SK-N-SH treated with all-trans-retinoic acid at 6 μM for 48 hours (cell line): ENCODE results near the gene ZNF618.

Experiments
- ARNTL ChIP-seq: fragments of 450-650 bp; formaldehyde crosslinking; IDR thresholded peaks from 2 replicates; pipeline ENCODE4 v1.5.0; 2020; ENCODE audit warnings: low read depth, mild to moderate bottlenecking, moderate library complexity, borderline replicate concordance
- OSR1 ChIP-seq: fragments of 250-450 bp; sonication (Bioruptor Pico); IDR thresholded peaks from 2 replicates; pipeline ENCODE4 v1.8.0; 2022; ENCODE audit warnings: moderate library complexity, mild to moderate bottlenecking, inconsistent platforms
- PATZ1 ChIP-seq: fragments of 250-450 bp; sonication (Bioruptor Pico); IDR thresholded peaks from 2 replicates; pipeline ENCODE4 v1.8.0; 2020; ENCODE audit warnings: mild to moderate bottlenecking, moderate library complexity, borderline replicate concordance
- RARB ChIP-seq: fragments of 250-450 bp; sonication (Bioruptor Pico); IDR thresholded peaks from 2 replicates; pipeline ENCODE4 v1.8.0; 2021; ENCODE audit warnings: mild to moderate bottlenecking, moderate library complexity
- SNAI2 ChIP-seq: fragments of 250-450 bp; sonication (Bioruptor Pico); IDR thresholded peaks from 2 replicates; pipeline ENCODE4 v1.5.0; 2020; ENCODE audit warnings: mild to moderate bottlenecking, moderate library complexity
- TOX ChIP-seq: fragments of 250-450 bp; sonication (Bioruptor Pico); IDR thresholded peaks from 2 replicates; pipeline ENCODE4 v1.8.0; 2021; ENCODE audit warnings: mild to moderate bottlenecking, moderate library complexity, borderline replicate concordance
- ZFP30 ChIP-seq: fragments of 450-650 bp; formaldehyde crosslinking; IDR thresholded peaks from 2 replicates; pipeline ENCODE4 v1.5.0; 2022; ENCODE audit warnings: mild to moderate bottlenecking, moderate library complexity
- ZNF565 ChIP-seq: fragments of 450-650 bp; formaldehyde crosslinking; conservative IDR thresholded peaks from 2 replicates; pipeline ENCODE4 v1.5.0; 2020; ENCODE audit warnings: low read depth, mild to moderate bottlenecking, moderate library complexity
- ZNF8 ChIP-seq: fragments of 450-650 bp; formaldehyde crosslinking; IDR thresholded peaks from 2 replicates; pipeline ENCODE4 v1.5.0; 2020; ENCODE audit warnings: mild to moderate bottlenecking, moderate library complexity

- TF ChIP-seq PATZ1 (no peak), RARB (CRISPR knock-in tag) (no peak), OSR1 (no peak), ZFP30 (CRISPR knock-in tag) (no peak), ZNF565 (CRISPR knock-in tag) (no peak), ZNF8 (no peak), SNAI2 (CRISPR knock-in tag) (no peak), ARNTL (no peak), TOX (CRISPR knock-in tag) (no peak)
Observed at GRCh38 chr9:114080773-114081440, 204.8 kb downstream of the ZNF618 start.
